Immature natural killer cell (primary cell): Measurements from ENCODE around the gene PDP2. TPM values are rescaled to one million over a fixed set of nuclear protein-coding genes. Genes with fewer than 3 reads are reported as not detected.

ENCODE experiments used
- DNase-seq, 3 donors: peaks; one replicate each; pipeline ENCODE4 v3.0.0; 2022; ENCODE audit warnings: mixed read lengths in 1 of 3
- H3K27ac Mint-ChIP-seq, 6 donors: one replicate each; pipeline ENCODE4 v1.8.0; 2020; ENCODE audit warnings: mixed read lengths in 6 of 6, mild to moderate bottlenecking in 5 of 6, inconsistent platforms in 4 of 6, moderate library complexity in 3 of 6
- H3K27me3 Mint-ChIP-seq, 3 donors: one replicate each; pipeline ENCODE4 v1.8.0; 2020 to 2021; ENCODE audit warnings: low read depth in 3 of 3, mild to moderate bottlenecking in 3 of 3, mixed read lengths in 3 of 3, moderate library complexity in 3 of 3, inconsistent platforms in 1 of 3
- H3K36me3 Mint-ChIP-seq, 3 donors: one replicate each; pipeline ENCODE4 v1.8.0; 2020; ENCODE audit warnings: mixed read lengths in 3 of 3, inconsistent platforms in 2 of 3, mild to moderate bottlenecking in 2 of 3
- H3K4me1 Mint-ChIP-seq, 2 donors: one replicate each; pipeline ENCODE4 v1.8.0; 2020; ENCODE audit warnings: inconsistent platforms in 2 of 2, mild to moderate bottlenecking in 2 of 2, mixed read lengths in 2 of 2, moderate library complexity in 1 of 2
- H3K4me3 Mint-ChIP-seq, 5 donors: one replicate each; pipeline ENCODE4 v1.8.0; 2020; ENCODE audit warnings: mild to moderate bottlenecking in 5 of 5, mixed read lengths in 5 of 5, inconsistent platforms in 3 of 5, moderate library complexity in 3 of 5
- H3K9me3 Mint-ChIP-seq, 6 donors: one replicate each; pipeline ENCODE4 v1.8.0; 2020; ENCODE audit warnings: mild to moderate bottlenecking in 6 of 6, mixed read lengths in 6 of 6, inconsistent platforms in 4 of 6, moderate library complexity in 3 of 6
- polyA plus RNA-seq, 3 donors: library from polyadenylated mRNA; unstranded; fragments of 300-500 nt; fragmentation: Illumina TruSeq; gene quantifications; one replicate each; pipeline ENCODE4 v1.2.3, GENCODE V29; 2021

The PDP2 gene
- polyA plus RNA-seq: 1 to 10 TPM in 2 of 3 donors, not detected in 1; 2.2 to 3.1 TPM

- peak; percentile 90 to 91 (median 91) for DNase-seq
- H3K27me3 Mint-ChIP-seq: peaks cover 6 to 12% (median 7%) of the 10 kb centered on the region in 3 donors
- no peaks in the 10 kb centered on the region for H3K9me3 Mint-ChIP-seq
- H3K36me3 Mint-ChIP-seq: peaks cover 1 to 13% (median 6%) of the 10 kb centered on the region in 3 donors
- H3K4me3 Mint-ChIP-seq: peak within 1 kb of the TSS; percentile 96 to 99 (median 99)
- H3K27ac Mint-ChIP-seq: peak within 1 kb of the TSS; percentile 76 to 97 (median 94)
- peaks cover 24 to 50% of the 10 kb centered on the region in 2 donors for H3K4me1 Mint-ChIP-seq
These were observed at the start of gene PDP2 for GRCh38 chr16:66880288-66881013. Gene PDP2 (plus strand): TSS chr16:66880515. CDS start chr16:66884285, 3,770 bp downstream.

- H3K4me3 Mint-ChIP-seq: peak overlapping the region in 2 of 5 donors; percentile 64 to 78
- peaks cover 0 to 3% (median 0%) of the 10 kb centered on the region in 3 donors for H3K36me3 Mint-ChIP-seq
- H3K9me3 Mint-ChIP-seq: no peaks in the 10 kb centered on the region
- H3K27me3 Mint-ChIP-seq: peaks cover 0 to 4% (median 0%) of the 10 kb centered on the region in 3 donors
- peaks cover 21 to 29% of the 10 kb centered on the region in 2 donors for H3K4me1 Mint-ChIP-seq
- H3K27ac Mint-ChIP-seq: no peak overlapping the region
- no peak for DNase-seq
These were observed 48.1 kb upstream of the PDP2 start for GRCh38 chr16:66832190-66832589.

- Mint-ChIP-seq H3K9me3 (no peaks in the 10 kb centered on the region), H3K4me1 (peaks cover 18 to 24% of the 10 kb centered on the region in 2 donors), H3K27me3 (peaks cover 0 to 4% (median 0%) of the 10 kb centered on the region in 3 donors), H3K36me3 (peaks cover 0 to 1% (median 0%) of the 10 kb centered on the region in 3 donors), H3K4me3 (peak overlapping the region in 1 of 5 donors; percentile 21), H3K27ac (no peak overlapping the region)
- no peak for DNase-seq
These were observed 47.5 kb upstream of the PDP2 start for GRCh38 chr16:66832661-66833305.

- no peaks in the 10 kb centered on the region for H3K36me3 Mint-ChIP-seq
- H3K4me1 Mint-ChIP-seq: peaks cover 5 to 6% of the 10 kb centered on the region in 2 donors
- H3K27me3 Mint-ChIP-seq: peaks cover 0 to 4% (median 0%) of the 10 kb centered on the region in 3 donors
- DNase-seq: no peak
- H3K9me3 Mint-ChIP-seq: peaks cover 0 to 2% (median 0%) of the 10 kb centered on the region in 6 donors
- no peak overlapping the region for H3K4me3 Mint-ChIP-seq
- H3K27ac Mint-ChIP-seq: peak overlapping the region in 1 of 6 donors; percentile 62
These were observed 45.6 kb upstream of the PDP2 start for GRCh38 chr16:66834746-66835145.

- Mint-ChIP-seq H3K36me3 (peaks cover 0 to 4% (median 0%) of the 10 kb centered on the region in 3 donors), H3K9me3 (peaks cover 0 to 2% (median 0%) of the 10 kb centered on the region in 6 donors), H3K27ac (no peak overlapping the region), H3K27me3 (peaks cover 6 to 8% (median 7%) of the 10 kb centered on the region in 3 donors), H3K4me3 (no peak overlapping the region), H3K4me1 (peaks cover 0 to 8% of the 10 kb centered on the region in 2 donors)
- DNase-seq: no peak
These were observed 39.4 kb upstream of the PDP2 start for GRCh38 chr16:66840883-66841282.

- Mint-ChIP-seq H3K36me3 (peaks cover 0 to 4% (median 3%) of the 10 kb centered on the region in 3 donors), H3K4me1 (peaks cover 0 to 11% of the 10 kb centered on the region in 2 donors), H3K27ac (no peak overlapping the region), H3K9me3 (peaks cover 0 to 4% (median 0%) of the 10 kb centered on the region in 6 donors), H3K4me3 (no peak overlapping the region), H3K27me3 (peaks cover 8 to 11% (median 8%) of the 10 kb centered on the region in 3 donors)
- no peak for DNase-seq
These were observed 38.9 kb upstream of the PDP2 start for GRCh38 chr16:66841366-66841765.

GRCh38 chr16:66842765-66843164, 37.5 kb upstream of the PDP2 start:
- H3K4me3 Mint-ChIP-seq: no peak overlapping the region
- peaks cover 0 to 4% (median 3%) of the 10 kb centered on the region in 3 donors for H3K36me3 Mint-ChIP-seq
- H3K4me1 Mint-ChIP-seq: peaks cover 0 to 11% of the 10 kb centered on the region in 2 donors
- H3K27ac Mint-ChIP-seq: no peak overlapping the region
- peaks cover 0 to 4% (median 0%) of the 10 kb centered on the region in 6 donors for H3K9me3 Mint-ChIP-seq
- no peak for DNase-seq
- H3K27me3 Mint-ChIP-seq: peaks cover 10 to 12% (median 11%) of the 10 kb centered on the region in 3 donors

- Mint-ChIP-seq H3K36me3 (peaks cover 0 to 4% (median 3%) of the 10 kb centered on the region in 3 donors), H3K27me3 (peaks cover 12 to 13% (median 13%) of the 10 kb centered on the region in 3 donors), H3K27ac (no peak overlapping the region), H3K4me1 (peaks cover 0 to 11% of the 10 kb centered on the region in 2 donors), H3K9me3 (peaks cover 0 to 4% (median 0%) of the 10 kb centered on the region in 6 donors), H3K4me3 (peak overlapping the region in 2 of 5 donors; percentile 27 to 33)
- no peak for DNase-seq
These were observed 37.1 kb upstream of the PDP2 start for GRCh38 chr16:66843191-66843590.

- H3K27ac Mint-ChIP-seq: no peak overlapping the region
- H3K4me1 Mint-ChIP-seq: peaks cover 0 to 11% of the 10 kb centered on the region in 2 donors
- H3K36me3 Mint-ChIP-seq: peaks cover 0 to 4% (median 3%) of the 10 kb centered on the region in 3 donors
- peaks cover 0 to 2% (median 0%) of the 10 kb centered on the region in 6 donors for H3K9me3 Mint-ChIP-seq
- peaks cover 13 to 14% (median 14%) of the 10 kb centered on the region in 3 donors for H3K27me3 Mint-ChIP-seq
- no peak for DNase-seq
- peak overlapping the region in 4 of 5 donors; percentile 55 to 66 (median 66) for H3K4me3 Mint-ChIP-seq
These were observed 36.3 kb upstream of the PDP2 start for GRCh38 chr16:66844009-66844341.

- Mint-ChIP-seq H3K27ac (no peak within 1 kb of the TSS), H3K4me1 (peaks cover 0 to 11% of the 10 kb centered on the region in 2 donors), H3K36me3 (peaks cover 0 to 4% (median 3%) of the 10 kb centered on the region in 3 donors), H3K9me3 (peaks cover 0 to 2% (median 0%) of the 10 kb centered on the region in 6 donors), H3K4me3 (peak within 1 kb of the TSS in 4 of 5 donors; percentile 55 to 66 (median 66)), H3K27me3 (peaks cover 13 to 14% (median 14%) of the 10 kb centered on the region in 3 donors)
- DNase-seq: no peak
These were observed 35.8 kb upstream of the PDP2 start, which contains the start of gene CA7 for GRCh38 chr16:66844342-66845079. Gene CA7 (plus strand): TSS chr16:66844414. CDS start chr16:66844488, 74 bp downstream.

- Mint-ChIP-seq H3K9me3 (peaks cover 0 to 2% (median 0%) of the 10 kb centered on the region in 6 donors), H3K4me3 (peak overlapping the region in 1 of 5 donors; percentile 27), H3K27me3 (peaks cover 13 to 14% (median 14%) of the 10 kb centered on the region in 3 donors), H3K36me3 (peaks cover 0 to 4% (median 3%) of the 10 kb centered on the region in 3 donors), H3K27ac (no peak overlapping the region), H3K4me1 (peaks cover 0 to 11% of the 10 kb centered on the region in 2 donors)
- no peak for DNase-seq
These were observed 35.3 kb upstream of the PDP2 start for GRCh38 chr16:66845080-66845410.

GRCh38 chr16:66845791-66846221, 34.5 kb upstream of the PDP2 start:
- peaks cover 0 to 11% of the 10 kb centered on the region in 2 donors for H3K4me1 Mint-ChIP-seq
- peaks cover 0 to 2% (median 0%) of the 10 kb centered on the region in 6 donors for H3K9me3 Mint-ChIP-seq
- peaks cover 13 to 14% (median 14%) of the 10 kb centered on the region in 3 donors for H3K27me3 Mint-ChIP-seq
- no peak for DNase-seq
- peak overlapping the region in 1 of 6 donors; percentile 7 for H3K27ac Mint-ChIP-seq
- peaks cover 0 to 4% (median 3%) of the 10 kb centered on the region in 3 donors for H3K36me3 Mint-ChIP-seq
- H3K4me3 Mint-ChIP-seq: peak overlapping the region in 1 of 5 donors; percentile 58

GRCh38 chr16:66846266-66846665, 34.0 kb upstream of the PDP2 start:
- Mint-ChIP-seq H3K27ac (peak overlapping the region in 1 of 6 donors; percentile 7), H3K4me3 (peak overlapping the region in 1 of 5 donors; percentile 58), H3K4me1 (peaks cover 0 to 11% of the 10 kb centered on the region in 2 donors), H3K36me3 (peaks cover 0 to 4% (median 3%) of the 10 kb centered on the region in 3 donors), H3K27me3 (peaks cover 13 to 14% (median 14%) of the 10 kb centered on the region in 3 donors), H3K9me3 (peaks cover 0 to 2% (median 0%) of the 10 kb centered on the region in 6 donors)
- DNase-seq: no peak
